KMS-11 (cell line): ENCODE results near the gene CDH4.

ENCODE experiments used
- H2AFZ ChIP-seq: fragments of 200-600 bp; sonication (generic); 2 replicates; pipeline ENCODE4 v1.6.1; 2016; ENCODE audit warnings: antibody characterized with exemption, mixed run types, low read depth
- H3K27ac ChIP-seq: fragments of 200-600 bp; sonication (generic); 2 replicates; pipeline ENCODE4 v1.6.1; 2016; ENCODE audit warnings: mild to moderate bottlenecking, mixed run types
- H3K27me3 ChIP-seq: fragments of 200-600 bp; sonication (generic); 2 replicates; pipeline ENCODE4 v1.6.1; 2017; ENCODE audit warnings: mild to moderate bottlenecking, low read depth, mixed run types, moderate library complexity; ENCODE audit not compliant: insufficient read depth
- H3K36me3 ChIP-seq: fragments of 200-600 bp; sonication (generic); 2 replicates; pipeline ENCODE4 v1.6.1; 2017; ENCODE audit warnings: mild to moderate bottlenecking, mixed run types; ENCODE audit not compliant: insufficient read depth
- H3K4me1 ChIP-seq: fragments of 200-600 bp; sonication (generic); 2 replicates; pipeline ENCODE4 v1.6.1; 2016; ENCODE audit warnings: mild to moderate bottlenecking, low read depth, mixed run types; ENCODE audit not compliant: poor library complexity, severe bottlenecking
- H3K4me2 ChIP-seq: fragments of 200-600 bp; sonication (generic); 2 replicates; pipeline ENCODE4 v1.7.0; 2016; ENCODE audit warnings: mild to moderate bottlenecking, mixed run types
- H3K4me3 ChIP-seq: fragments of 200-600 bp; sonication (generic); IDR thresholded peaks from 2 replicates; pipeline ENCODE4 v1.6.1; 2017; ENCODE audit warnings: low read depth, low read length, mixed read lengths; ENCODE audit not compliant: insufficient read depth
- H3K79me2 ChIP-seq: fragments of 200-600 bp; sonication (generic); 2 replicates; pipeline ENCODE4 v1.6.1; 2016; ENCODE audit warnings: low read depth, mixed run types; ENCODE audit not compliant: insufficient read depth
- H3K9ac ChIP-seq: fragments of 200-600 bp; sonication (generic); 2 replicates; pipeline ENCODE4 v1.6.1; 2016; ENCODE audit warnings: mild to moderate bottlenecking, mixed run types
- H4K20me1 ChIP-seq: fragments of 200-600 bp; sonication (generic); 2 replicates; pipeline ENCODE4 v1.6.1; 2016; ENCODE audit warnings: mild to moderate bottlenecking, mixed run types; ENCODE audit not compliant: insufficient read depth
- TF ChIP-seq, protein P1 (sequence below): fragments of 200-600 bp; sonication (generic); conservative IDR thresholded peaks from 2 replicates; pipeline ENCODE4 v1.6.1; 2017; ENCODE audit warnings: low read depth, mild to moderate bottlenecking, antibody characterized with exemption, low read length, moderate library complexity, mixed read lengths

Gene CDH4

DNA sequence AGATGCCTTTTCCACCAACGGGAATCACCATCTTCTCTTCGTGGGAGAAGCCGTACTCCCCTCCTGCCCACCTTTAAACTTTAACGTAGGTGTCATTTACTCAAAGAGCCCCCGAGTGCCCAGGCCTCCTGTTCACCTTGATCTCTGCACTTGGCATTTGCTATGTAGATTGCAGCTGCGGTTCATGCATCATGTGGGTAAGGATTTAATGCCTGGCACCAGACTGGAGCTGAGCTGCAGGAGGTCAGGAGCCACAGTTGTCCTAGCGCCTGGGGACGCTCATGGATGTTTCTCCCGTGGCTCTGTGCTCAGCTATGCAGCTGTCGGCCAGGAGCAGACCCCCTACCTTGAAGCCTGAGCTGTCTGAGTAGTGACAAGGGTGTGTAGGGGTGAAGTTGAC, 133.7 kb downstream of the CDH4 start:
- TF ChIP-seq, protein P1, sequence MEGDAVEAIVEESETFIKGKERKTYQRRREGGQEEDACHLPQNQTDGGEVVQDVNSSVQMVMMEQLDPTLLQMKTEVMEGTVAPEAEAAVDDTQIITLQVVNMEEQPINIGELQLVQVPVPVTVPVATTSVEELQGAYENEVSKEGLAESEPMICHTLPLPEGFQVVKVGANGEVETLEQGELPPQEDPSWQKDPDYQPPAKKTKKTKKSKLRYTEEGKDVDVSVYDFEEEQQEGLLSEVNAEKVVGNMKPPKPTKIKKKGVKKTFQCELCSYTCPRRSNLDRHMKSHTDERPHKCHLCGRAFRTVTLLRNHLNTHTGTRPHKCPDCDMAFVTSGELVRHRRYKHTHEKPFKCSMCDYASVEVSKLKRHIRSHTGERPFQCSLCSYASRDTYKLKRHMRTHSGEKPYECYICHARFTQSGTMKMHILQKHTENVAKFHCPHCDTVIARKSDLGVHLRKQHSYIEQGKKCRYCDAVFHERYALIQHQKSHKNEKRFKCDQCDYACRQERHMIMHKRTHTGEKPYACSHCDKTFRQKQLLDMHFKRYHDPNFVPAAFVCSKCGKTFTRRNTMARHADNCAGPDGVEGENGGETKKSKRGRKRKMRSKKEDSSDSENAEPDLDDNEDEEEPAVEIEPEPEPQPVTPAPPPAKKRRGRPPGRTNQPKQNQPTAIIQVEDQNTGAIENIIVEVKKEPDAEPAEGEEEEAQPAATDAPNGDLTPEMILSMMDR, result no peak
- Histone ChIP-seq H3K27ac (no peak overlapping the region), H3K4me2 (no peak overlapping the region), H3K9ac (no peak overlapping the region), H3K27me3 (peaks cover 2% of the 10 kb centered on the region; the same call in 1 of the 2 replicates), H3K4me3 (no peak overlapping the region), H3K79me2 (no peaks in the 10 kb centered on the region), H4K20me1 (no peaks in the 10 kb centered on the region), H2AFZ (no peak overlapping the region), H3K36me3 (no peaks in the 10 kb centered on the region), H3K4me1 (no peaks in the 10 kb centered on the region)

DNA sequence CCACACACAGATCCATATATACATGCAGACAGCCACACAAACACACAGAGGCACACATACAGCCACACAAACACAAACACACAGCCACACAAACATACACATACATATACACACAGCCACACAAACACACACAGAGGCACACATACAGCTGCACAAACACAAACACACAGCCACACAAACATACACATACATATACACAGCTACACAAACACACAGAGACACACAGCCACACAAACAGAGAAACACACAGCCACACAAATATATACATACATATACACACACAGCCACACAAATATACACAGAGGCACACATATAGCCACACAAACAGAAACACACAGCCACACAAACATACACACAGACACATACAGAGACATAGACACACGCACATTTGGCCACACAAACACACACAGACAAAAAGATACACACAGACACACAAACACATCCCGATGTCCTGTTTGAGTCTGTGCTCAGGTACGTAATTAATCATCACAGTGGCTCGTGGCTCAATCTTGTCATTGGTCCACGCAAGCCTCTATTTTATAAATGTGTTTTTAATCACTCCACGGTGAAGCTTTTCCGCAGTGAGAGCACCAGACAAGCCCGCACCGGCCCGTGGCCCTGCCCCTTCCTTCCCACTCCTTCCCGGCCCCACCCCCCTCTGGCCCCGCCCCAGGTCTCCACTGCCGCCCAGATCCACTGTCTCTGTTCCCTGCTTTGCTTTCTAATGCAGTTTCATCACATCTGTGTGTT, 135.3 kb downstream of the CDH4 start:
- H3K79me2 ChIP-seq, result no peaks in the 10 kb centered on the region
- H3K4me2 ChIP-seq, result no peak overlapping the region
- H3K4me3 ChIP-seq, result no peak overlapping the region
- H3K9ac ChIP-seq, result no peak overlapping the region
- no peak overlapping the region for H2AFZ ChIP-seq
- no peaks in the 10 kb centered on the region for H3K4me1 ChIP-seq
- no peaks in the 10 kb centered on the region for H3K36me3 ChIP-seq
- no peaks in the 10 kb centered on the region for H4K20me1 ChIP-seq
- H3K27ac ChIP-seq, result no peak overlapping the region
- TF ChIP-seq, protein P1, result no peak
- no peaks in the 10 kb centered on the region; the same call in 1 of the 2 replicates for H3K27me3 ChIP-seq

DNA sequence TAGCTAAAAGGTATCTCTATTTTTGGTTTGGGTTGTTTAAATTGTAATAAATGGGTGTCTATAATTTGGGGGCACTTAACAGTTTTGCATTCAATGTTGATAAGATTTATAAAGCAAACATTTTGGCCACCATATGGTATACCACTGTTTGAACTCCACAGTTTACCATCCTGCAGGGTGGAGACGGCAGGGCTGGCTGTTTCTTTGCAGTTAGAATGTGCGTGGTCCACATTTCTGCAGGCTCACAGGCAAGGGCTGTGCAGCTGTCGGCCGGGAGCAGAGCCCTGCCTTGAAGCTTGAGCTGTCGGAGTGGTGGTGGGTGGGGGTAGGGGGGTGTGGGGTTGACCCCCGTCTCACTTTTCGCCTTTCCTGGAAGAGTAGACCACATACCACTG, 135.9 kb downstream of the CDH4 start:
- H3K27me3 ChIP-seq, result no peaks in the 10 kb centered on the region; the same call in 1 of the 2 replicates
- no peak overlapping the region for H3K27ac ChIP-seq
- no peak overlapping the region for H3K4me3 ChIP-seq
- H3K4me2 ChIP-seq, result no peak overlapping the region
- TF ChIP-seq, protein P1, result no peak
- H4K20me1 ChIP-seq, result no peaks in the 10 kb centered on the region
- no peak overlapping the region for H2AFZ ChIP-seq
- H3K79me2 ChIP-seq, result no peaks in the 10 kb centered on the region
- H3K36me3 ChIP-seq, result no peaks in the 10 kb centered on the region
- H3K9ac ChIP-seq, result no peak overlapping the region
- H3K4me1 ChIP-seq, result no peaks in the 10 kb centered on the region

DNA sequence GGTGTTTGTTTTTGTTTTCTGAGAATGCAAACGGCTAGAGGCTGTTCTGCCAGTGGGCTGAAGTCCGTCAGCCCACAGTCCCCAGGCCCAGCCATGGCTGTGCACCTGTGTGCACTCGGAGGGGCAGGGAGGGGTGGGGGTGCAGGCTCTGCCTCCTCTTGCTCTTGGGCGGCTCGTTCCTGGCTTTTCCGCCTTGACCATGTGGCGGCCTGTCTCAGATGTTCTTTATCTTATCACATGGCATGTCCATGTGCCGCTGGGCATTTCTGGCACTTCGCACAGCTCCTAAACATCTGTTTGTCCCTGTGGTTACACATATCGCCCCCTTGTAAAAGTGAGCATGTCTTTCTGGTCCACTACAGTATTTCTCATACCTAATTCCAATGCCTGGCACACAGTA, 137.0 kb downstream of the CDH4 start:
- Histone ChIP-seq H3K79me2 (no peaks in the 10 kb centered on the region), H3K27me3 (no peaks in the 10 kb centered on the region; the same call in 1 of the 2 replicates), H3K36me3 (no peaks in the 10 kb centered on the region), H3K4me3 (no peak overlapping the region), H3K9ac (no peak overlapping the region), H4K20me1 (no peaks in the 10 kb centered on the region), H3K4me2 (no peak overlapping the region), H3K27ac (no peak overlapping the region), H2AFZ (no peak overlapping the region), H3K4me1 (no peaks in the 10 kb centered on the region)
- TF ChIP-seq, protein P1, result no peak
